ENCODE measurements around the gene OXSR1. TPM values are rescaled to one million over a fixed set of nuclear protein-coding genes. Genes with fewer than 3 reads are reported as not detected.
"Not testable (repeated sequence)": the region's sequence is repeated elsewhere in the genome, so short reads cannot be mapped to it uniquely, and the experiment has no call there.

Gene OXSR1
- total and polyA plus RNA-seq, 7 donors, result 26.4 to 60.1 (median 47.4) TPM

GRCh38 chr3:38133209-38133556, 32.2 kb upstream of the OXSR1 start:
- TF ChIP-seq, protein P1, sequence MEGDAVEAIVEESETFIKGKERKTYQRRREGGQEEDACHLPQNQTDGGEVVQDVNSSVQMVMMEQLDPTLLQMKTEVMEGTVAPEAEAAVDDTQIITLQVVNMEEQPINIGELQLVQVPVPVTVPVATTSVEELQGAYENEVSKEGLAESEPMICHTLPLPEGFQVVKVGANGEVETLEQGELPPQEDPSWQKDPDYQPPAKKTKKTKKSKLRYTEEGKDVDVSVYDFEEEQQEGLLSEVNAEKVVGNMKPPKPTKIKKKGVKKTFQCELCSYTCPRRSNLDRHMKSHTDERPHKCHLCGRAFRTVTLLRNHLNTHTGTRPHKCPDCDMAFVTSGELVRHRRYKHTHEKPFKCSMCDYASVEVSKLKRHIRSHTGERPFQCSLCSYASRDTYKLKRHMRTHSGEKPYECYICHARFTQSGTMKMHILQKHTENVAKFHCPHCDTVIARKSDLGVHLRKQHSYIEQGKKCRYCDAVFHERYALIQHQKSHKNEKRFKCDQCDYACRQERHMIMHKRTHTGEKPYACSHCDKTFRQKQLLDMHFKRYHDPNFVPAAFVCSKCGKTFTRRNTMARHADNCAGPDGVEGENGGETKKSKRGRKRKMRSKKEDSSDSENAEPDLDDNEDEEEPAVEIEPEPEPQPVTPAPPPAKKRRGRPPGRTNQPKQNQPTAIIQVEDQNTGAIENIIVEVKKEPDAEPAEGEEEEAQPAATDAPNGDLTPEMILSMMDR (IDR thresholded peaks at IDR 0.05), result no peak
- Histone ChIP-seq H3K27me3 (ENCODE audit: insufficient read depth in 3 of 3, low read length in 2 of 3) (no peaks in the 10 kb centered on the region), H3K36me3 (ENCODE audit: insufficient read depth in 1 of 2, low read depth in 1 of 2) (peaks cover 9 to 73% of the 10 kb centered on the region in 2 donors), H3K27ac (no peak overlapping the region), H3K4me1 (peaks cover 13% of the 10 kb centered on the region), H3K4me3 (no peak overlapping the region), H3K9me3 (no peaks in the 10 kb centered on the region)
- DNase-seq (no peak), ATAC-seq (no peak)
- 92 to 97% (median 93%) methylated on average over 3 of the region's 3 CpGs for WGBS, 3 donors
- intact Hi-C loops (cut with DNase I), result loop anchor here in 1 of 2 donors (10.0 kb wide), 1 partner anchor 322 kb away; the partner anchor contains the start of gene ACVR2B

DNA sequence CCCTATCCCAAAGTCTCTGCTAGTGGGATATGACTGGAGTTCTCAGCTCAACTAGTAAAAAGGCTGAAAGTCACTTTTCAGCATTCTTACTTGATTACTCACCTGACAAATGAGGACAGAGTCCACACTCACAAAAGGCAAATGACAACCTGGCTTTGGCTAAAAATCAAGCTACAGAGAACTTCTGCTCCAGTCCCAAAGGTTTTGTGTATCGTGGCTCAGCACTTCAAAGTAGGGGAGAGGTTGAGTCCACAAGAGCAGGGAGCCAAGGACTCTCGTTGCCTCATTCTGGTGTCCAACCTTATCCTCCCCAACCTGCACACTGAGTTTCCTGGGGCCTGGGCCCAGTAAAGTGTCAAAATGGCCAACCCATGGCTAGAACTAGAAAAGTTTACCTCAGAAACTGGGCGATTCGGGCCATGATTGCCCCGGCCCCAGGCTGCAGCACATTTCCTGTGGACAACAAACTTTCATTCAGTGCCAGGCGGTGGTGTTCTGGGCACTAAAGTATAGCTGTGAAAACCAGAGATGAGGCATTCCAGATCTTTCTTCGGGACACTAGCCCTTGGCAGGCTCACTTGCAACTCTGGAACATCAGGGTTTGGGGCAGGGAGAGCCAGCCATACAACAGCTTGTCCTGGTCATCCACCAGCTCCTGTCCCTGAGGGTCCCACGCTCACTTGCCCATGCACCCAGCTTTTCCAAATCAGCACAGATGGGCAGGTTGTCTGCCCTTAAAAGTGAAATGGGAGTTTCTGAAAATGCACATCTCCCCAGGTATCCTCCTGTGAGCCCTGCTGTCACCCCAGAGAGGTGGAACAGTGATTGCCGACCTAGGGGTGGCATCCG, 31.6 kb upstream of the OXSR1 start:
- no peaks in the 10 kb centered on the region for H3K27me3 ChIP-seq (ENCODE audit: insufficient read depth in 3 of 3, low read length in 2 of 3)
- H3K36me3 ChIP-seq (ENCODE audit: insufficient read depth in 1 of 2, low read depth in 1 of 2), result peaks cover 9 to 67% of the 10 kb centered on the region in 2 donors
- intact Hi-C loops (cut with DNase I), result loop anchor here in 1 of 2 donors (10.0 kb wide), 1 partner anchor 321 kb away; the partner anchor contains the start of gene ACVR2B
- no peak overlapping the region for H3K4me3 ChIP-seq
- H3K9me3 ChIP-seq, result no peaks in the 10 kb centered on the region
- whole genome bisulfite sequencing, 3 donors, result 85 to 86% (median 86%) methylated on average over 10 of the region's 10 CpGs
- no peak overlapping the region for H3K27ac ChIP-seq
- TF ChIP-seq, protein P1 (IDR thresholded peaks at IDR 0.05), result no peak
- peaks cover 13% of the 10 kb centered on the region for H3K4me1 ChIP-seq
- DNase-seq, result no peak
- ATAC-seq, result no peak

- intact Hi-C loops (cut with DNase I), result loop anchor here (5.0 to 10.0 kb wide), 2 partner anchors 320 to 343 kb away; partner anchors contain the start of gene ACVR2B (in 1 of the 2)
- H3K4me1 ChIP-seq, result peaks cover 16% of the 10 kb centered on the region
- WGBS, 3 donors, result 87 to 89% (median 88%) methylated on average over 10 of the region's 10 CpGs
- H3K4me3 ChIP-seq; H3K9me3 ChIP-seq; H3K27ac ChIP-seq; ATAC-seq; DNase-seq; H3K27me3 ChIP-seq (ENCODE audit: insufficient read depth in 3 of 3, low read length in 2 of 3): not testable (repeated sequence)
- H3K36me3 ChIP-seq (ENCODE audit: insufficient read depth in 1 of 2, low read depth in 1 of 2), result peaks cover 9 to 58% of the 10 kb centered on the region in 2 donors
Observed at GRCh38 chr3:38134517-38135143, 30.7 kb upstream of the OXSR1 start.

GRCh38 chr3:38135621-38136277, 29.6 kb upstream of the OXSR1 start:
- not testable (repeated sequence) for ATAC-seq; H3K9me3 ChIP-seq; DNase-seq; H3K27me3 ChIP-seq (ENCODE audit: insufficient read depth in 3 of 3, low read length in 2 of 3)
- WGBS, 3 donors, result 72 to 81% (median 72%) methylated on average over 10 of the region's 10 CpGs
- Histone ChIP-seq H3K36me3 (ENCODE audit: insufficient read depth in 1 of 2, low read depth in 1 of 2) (peaks cover 9 to 47% of the 10 kb centered on the region in 2 donors), H3K27ac (peak overlapping the region; percentile 94), H3K4me1 (peaks cover 16% of the 10 kb centered on the region), H3K4me3 (peak overlapping the region; percentile 99)
- intact Hi-C loops (cut with DNase I), result loop anchor here (2.0 to 10.0 kb wide), 3 partner anchors 31 to 342 kb away; partner anchors contain the start of gene ACVR2B (in 1 of the 2)

GRCh38 chr3:38136393-38136776, 29.0 kb upstream of the OXSR1 start:
- peaks cover 9 to 43% of the 10 kb centered on the region in 2 donors for H3K36me3 ChIP-seq (ENCODE audit: insufficient read depth in 1 of 2, low read depth in 1 of 2)
- peak overlapping the region; percentile 99 for H3K4me3 ChIP-seq
- H3K4me1 ChIP-seq, result peaks cover 16% of the 10 kb centered on the region
- no peak for DNase-seq
- H3K27me3 ChIP-seq (ENCODE audit: insufficient read depth in 3 of 3, low read length in 2 of 3), result no peaks in the 10 kb centered on the region
- no peak for ATAC-seq
- TF ChIP-seq, protein P1 (IDR thresholded peaks at IDR 0.05), result no peak
- H3K27ac ChIP-seq, result peak overlapping the region; percentile 94
- intact Hi-C loops (cut with DNase I), result loop anchor here (2.0 to 10.0 kb wide), 3 partner anchors 30 to 341 kb away; partner anchors contain the start of gene ACVR2B (in 1 of the 2)
- H3K9me3 ChIP-seq, result no peaks in the 10 kb centered on the region
- WGBS, 3 donors, result 0 to 1% (median 1%) methylated on average over 17 to 20 of the region's 20 CpGs

Data from psoas muscle (tissue), 8 donors.